ENCODE results near the gene CIAO1.
"Not testable (repeated sequence)": the region's sequence is repeated elsewhere in the genome, so short reads cannot be mapped to it uniquely, and the experiment has no call there.

CIAO1 gene

GRCh38 chr2:96251721-96252292 lies 14.2 kb upstream of the CIAO1 start:
- Histone ChIP-seq H3K27me3 (no peaks in the 10 kb centered on the region), H3K4me1 (peaks cover 0 to 35% (median 31%) of the 10 kb centered on the region in 4 donors), H3K9me3 (no peaks in the 10 kb centered on the region), H3K27ac (peak overlapping the region; percentile 73 to 80), H3K36me3 (peaks cover 29 to 45% (median 40%) of the 10 kb centered on the region in 3 donors), H3K4me3 (peak overlapping the region; percentile 10 to 27)
- DNase-seq, result peak; percentile 83 to 93
- TF ChIP-seq CTCF (IDR thresholded peaks at IDR 0.05), result no peak
- intact Hi-C loops (cut with DNase I; ENCODE audit: low total_unique reads), result no loop called here

- Histone ChIP-seq H3K9me3 (no peaks in the 10 kb centered on the region), H3K4me1 (peaks cover 0 to 42% (median 37%) of the 10 kb centered on the region in 4 donors), H3K36me3 (peaks cover 29 to 45% (median 40%) of the 10 kb centered on the region in 3 donors), H3K4me3 (no peak overlapping the region), H3K27ac (peak overlapping the region; percentile 25 to 73), H3K27me3 (no peaks in the 10 kb centered on the region)
- no peak for DNase-seq
- TF ChIP-seq CTCF (IDR thresholded peaks at IDR 0.05), result no peak
- intact Hi-C loops (cut with DNase I; ENCODE audit: low total_unique reads), result no loop called here
Measured at GRCh38 chr2:96252526-96252925, 13.5 kb upstream of the CIAO1 start.

GRCh38 chr2:96253006-96253405 lies 13.0 kb upstream of the CIAO1 start:
- H3K36me3 ChIP-seq, result peaks cover 29 to 46% (median 40%) of the 10 kb centered on the region in 3 donors
- intact Hi-C loops (cut with DNase I; ENCODE audit: low total_unique reads), result no loop called here
- no peaks in the 10 kb centered on the region for H3K27me3 ChIP-seq
- no peak for DNase-seq
- no peak for TF ChIP-seq CTCF (IDR thresholded peaks at IDR 0.05)
- peaks cover 0 to 47% (median 41%) of the 10 kb centered on the region in 4 donors for H3K4me1 ChIP-seq
- H3K27ac ChIP-seq, result peak overlapping the region in 1 of 2 donors; percentile 73
- no peak overlapping the region for H3K4me3 ChIP-seq
- no peaks in the 10 kb centered on the region for H3K9me3 ChIP-seq

GRCh38 chr2:96254571-96254970 lies 11.5 kb upstream of the CIAO1 start:
- intact Hi-C loops (cut with DNase I; ENCODE audit: low total_unique reads), result no loop called here
- Histone ChIP-seq H3K4me1 (peaks cover 7 to 57% (median 54%) of the 10 kb centered on the region in 4 donors), H3K9me3 (no peaks in the 10 kb centered on the region), H3K4me3 (no peak overlapping the region), H3K36me3 (peaks cover 29 to 52% (median 40%) of the 10 kb centered on the region in 3 donors), H3K27ac (peak overlapping the region in 1 of 2 donors; percentile 29), H3K27me3 (no peaks in the 10 kb centered on the region)
- DNase-seq, result peak in 1 of 2 donors; percentile 48
- TF ChIP-seq CTCF (IDR thresholded peaks at IDR 0.05), result no peak

- Histone ChIP-seq H3K9me3 (no peaks in the 10 kb centered on the region), H3K4me1 (peaks cover 13 to 59% (median 55%) of the 10 kb centered on the region in 4 donors), H3K4me3 (no peak overlapping the region), H3K36me3 (peaks cover 29 to 56% (median 40%) of the 10 kb centered on the region in 3 donors), H3K27me3 (no peaks in the 10 kb centered on the region), H3K27ac (peak overlapping the region; percentile 83 to 89)
- DNase-seq, result no peak
- TF ChIP-seq CTCF (IDR thresholded peaks at IDR 0.05), result no peak
- intact Hi-C loops (cut with DNase I; ENCODE audit: low total_unique reads), result no loop called here
Measured at GRCh38 chr2:96256611-96257113, 9.4 kb upstream of the CIAO1 start.

GRCh38 chr2:96257744-96258143 lies 8.3 kb upstream of the CIAO1 start:
- DNase-seq; intact Hi-C loops (cut with DNase I; ENCODE audit: low total_unique reads); H3K27me3 ChIP-seq; H3K4me3 ChIP-seq; H3K9me3 ChIP-seq: not testable (repeated sequence)
- H3K36me3 ChIP-seq, result peaks cover 29 to 50% (median 35%) of the 10 kb centered on the region in 3 donors
- peak overlapping the region; percentile 83 to 89 for H3K27ac ChIP-seq
- peaks cover 13 to 61% (median 55%) of the 10 kb centered on the region in 4 donors for H3K4me1 ChIP-seq
